Testis (tissue), 2 donors: ENCODE data around the gene JCAD.

Source experiments
- CTCF ChIP-seq, 3 experiments: fragments of 450-650 bp in 2 of 3; fragments of 200-600 bp in 1 of 3; sonication (generic) in 1 of 3; IDR thresholded peaks; one replicate each; pipeline ENCODE4 v1.5.1; 2016 to 2019; ENCODE audit warnings: antibody characterized with exemption in 3 of 3, mild to moderate bottlenecking in 2 of 3, moderate library complexity in 1 of 3
- POLR2A ChIP-seq: fragments of 450-650 bp; IDR thresholded peaks from one replicate; pipeline ENCODE4 v1.6.1; 2017; ENCODE audit warnings: antibody characterized with exemption, mild to moderate bottlenecking, moderate library complexity

- no peak for TF ChIP-seq CTCF (IDR thresholded peaks at IDR 0.05)
- TF ChIP-seq POLR2A, result no peak
Measured at GRCh38 chr10:30034433-30035137, 24.8 kb downstream of the JCAD start.
